ENCODE measurements around the gene RYR1.

DNA sequence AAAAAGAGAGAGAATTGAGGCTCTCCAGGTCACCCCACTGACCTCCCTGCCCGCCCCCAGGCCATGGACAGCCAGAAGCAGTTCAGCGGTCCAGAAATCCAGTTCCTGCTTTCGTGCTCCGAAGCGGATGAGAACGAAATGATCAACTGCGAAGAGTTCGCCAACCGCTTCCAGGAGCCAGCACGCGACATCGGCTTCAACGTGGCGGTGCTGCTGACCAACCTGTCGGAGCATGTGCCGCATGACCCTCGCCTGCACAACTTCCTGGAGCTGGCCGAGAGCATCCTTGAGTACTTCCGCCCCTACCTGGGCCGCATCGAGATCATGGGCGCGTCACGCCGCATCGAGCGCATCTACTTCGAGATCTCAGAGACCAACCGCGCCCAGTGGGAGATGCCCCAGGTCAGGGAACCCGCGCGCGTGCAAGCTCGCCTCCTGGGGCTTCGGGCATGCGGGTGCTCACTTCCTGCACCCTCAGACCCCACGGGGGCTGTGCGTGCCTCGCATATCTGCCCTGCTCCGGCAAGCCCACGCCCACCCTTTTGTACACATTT, 127.6 kb downstream of the RYR1 start:
- TF ChIP-seq, protein P1, sequence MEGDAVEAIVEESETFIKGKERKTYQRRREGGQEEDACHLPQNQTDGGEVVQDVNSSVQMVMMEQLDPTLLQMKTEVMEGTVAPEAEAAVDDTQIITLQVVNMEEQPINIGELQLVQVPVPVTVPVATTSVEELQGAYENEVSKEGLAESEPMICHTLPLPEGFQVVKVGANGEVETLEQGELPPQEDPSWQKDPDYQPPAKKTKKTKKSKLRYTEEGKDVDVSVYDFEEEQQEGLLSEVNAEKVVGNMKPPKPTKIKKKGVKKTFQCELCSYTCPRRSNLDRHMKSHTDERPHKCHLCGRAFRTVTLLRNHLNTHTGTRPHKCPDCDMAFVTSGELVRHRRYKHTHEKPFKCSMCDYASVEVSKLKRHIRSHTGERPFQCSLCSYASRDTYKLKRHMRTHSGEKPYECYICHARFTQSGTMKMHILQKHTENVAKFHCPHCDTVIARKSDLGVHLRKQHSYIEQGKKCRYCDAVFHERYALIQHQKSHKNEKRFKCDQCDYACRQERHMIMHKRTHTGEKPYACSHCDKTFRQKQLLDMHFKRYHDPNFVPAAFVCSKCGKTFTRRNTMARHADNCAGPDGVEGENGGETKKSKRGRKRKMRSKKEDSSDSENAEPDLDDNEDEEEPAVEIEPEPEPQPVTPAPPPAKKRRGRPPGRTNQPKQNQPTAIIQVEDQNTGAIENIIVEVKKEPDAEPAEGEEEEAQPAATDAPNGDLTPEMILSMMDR (IDR thresholded peaks at IDR 0.05; ENCODE audit: low read depth, low read length) = no peak
- TF ChIP-seq EZH2phosphoT487 (IDR thresholded peaks at IDR 0.05; ENCODE audit: low read depth) = no peak

All from OCI-LY3 (cell line).